ENCODE measurements around the gene TOM1. TPM values are rescaled to one million over a fixed set of nuclear protein-coding genes. Genes with fewer than 3 reads are reported as not detected.
"Not testable (repeated sequence)": the region's sequence is repeated elsewhere in the genome, so short reads cannot be mapped to it uniquely, and the experiment has no call there.

Gene TOM1
- total and polyA plus RNA-seq, 4 donors: 19.8 to 50.5 (median 44.0) TPM

- ATAC-seq (ENCODE audit: low FRiP score): no peak
- intact Hi-C loops (cut with DNase I): no loop called here
These were observed 63.9 kb downstream of the TOM1 start for GRCh38 chr22:35363566-35364086.

GRCh38 chr22:35364230-35364629, 64.5 kb downstream of the TOM1 start:
- DNase-seq; ATAC-seq (ENCODE audit: low FRiP score); H3K36me3 ChIP-seq (ENCODE audit: control insufficient read depth in 1 of 2, insufficient read depth in 2 of 2, low read length in 1 of 2); H3K4me3 ChIP-seq (ENCODE audit: low read length in 2 of 2); H3K9me3 ChIP-seq (ENCODE audit: control insufficient read depth, low read length); intact Hi-C loops (cut with DNase I); H3K4me1 ChIP-seq (ENCODE audit: control insufficient read depth in 1 of 2, insufficient read depth in 2 of 2, low read length in 2 of 2); H3K27me3 ChIP-seq (ENCODE audit: control insufficient read depth in 1 of 2, insufficient read depth in 2 of 2, low read length in 1 of 2); H3K27ac ChIP-seq (ENCODE audit: low read depth in 1 of 2, low read length in 2 of 2): not testable (repeated sequence)
- WGBS, 2 donors: 69 to 73% methylated on average over 7 of the region's 7 CpGs

More at GRCh38 chr22:35363566-35364086, 63.9 kb downstream of the TOM1 start:
- Histone ChIP-seq H3K36me3 (ENCODE audit: control insufficient read depth in 1 of 2, insufficient read depth in 2 of 2, low read length in 1 of 2) (no peaks in the 10 kb centered on the region), H3K4me3 (ENCODE audit: low read length in 2 of 2) (no peak overlapping the region), H3K27me3 (ENCODE audit: control insufficient read depth in 1 of 2, insufficient read depth in 2 of 2, low read length in 1 of 2) (peaks cover 0 to 2% of the 10 kb centered on the region in 2 donors), H3K4me1 (ENCODE audit: control insufficient read depth in 1 of 2, insufficient read depth in 2 of 2, low read length in 2 of 2) (no peaks in the 10 kb centered on the region), H3K9me3 (ENCODE audit: control insufficient read depth, low read length) (no peaks in the 10 kb centered on the region), H3K27ac (ENCODE audit: low read depth in 1 of 2, low read length in 2 of 2) (no peak overlapping the region)
- DNase-seq: no peak
- 89 to 91% methylated on average over 11 of the region's 11 CpGs for WGBS, 2 donors

GRCh38 chr22:35367331-35367886, 67.7 kb downstream of the TOM1 start:
- intact Hi-C loops (cut with DNase I): no loop called here
- WGBS, 2 donors: 87 to 92% methylated on average over 9 of the region's 9 CpGs
- no peak for DNase-seq
- no peak overlapping the region for H3K4me3 ChIP-seq (ENCODE audit: low read length in 2 of 2)
- ATAC-seq (ENCODE audit: low FRiP score): no peak
- H3K27me3 ChIP-seq (ENCODE audit: control insufficient read depth in 1 of 2, insufficient read depth in 2 of 2, low read length in 1 of 2): no peaks in the 10 kb centered on the region
- no peaks in the 10 kb centered on the region for H3K4me1 ChIP-seq (ENCODE audit: control insufficient read depth in 1 of 2, insufficient read depth in 2 of 2, low read length in 2 of 2)
- H3K9me3 ChIP-seq (ENCODE audit: control insufficient read depth, low read length): no peaks in the 10 kb centered on the region
- no peak overlapping the region for H3K27ac ChIP-seq (ENCODE audit: low read depth in 1 of 2, low read length in 2 of 2)
- H3K36me3 ChIP-seq (ENCODE audit: control insufficient read depth in 1 of 2, insufficient read depth in 2 of 2, low read length in 1 of 2): no peaks in the 10 kb centered on the region

- no peak for DNase-seq
- H3K4me1 ChIP-seq (ENCODE audit: control insufficient read depth in 1 of 2, insufficient read depth in 2 of 2, low read length in 2 of 2): no peaks in the 10 kb centered on the region
- H3K27ac ChIP-seq (ENCODE audit: low read depth in 1 of 2, low read length in 2 of 2): no peak overlapping the region
- H3K27me3 ChIP-seq (ENCODE audit: control insufficient read depth in 1 of 2, insufficient read depth in 2 of 2, low read length in 1 of 2): no peaks in the 10 kb centered on the region
- H3K4me3 ChIP-seq (ENCODE audit: low read length in 2 of 2): no peak overlapping the region
- no peaks in the 10 kb centered on the region for H3K9me3 ChIP-seq (ENCODE audit: control insufficient read depth, low read length)
- H3K36me3 ChIP-seq (ENCODE audit: control insufficient read depth in 1 of 2, insufficient read depth in 2 of 2, low read length in 1 of 2): no peaks in the 10 kb centered on the region
- no peak for ATAC-seq (ENCODE audit: low FRiP score)
- intact Hi-C loops (cut with DNase I): no loop called here
- WGBS, 2 donors: 88% methylated on average over 6 of the region's 6 CpGs
These were observed 68.7 kb downstream of the TOM1 start for GRCh38 chr22:35368386-35368785.

- Histone ChIP-seq H3K27me3 (ENCODE audit: control insufficient read depth in 1 of 2, insufficient read depth in 2 of 2, low read length in 1 of 2) (no peaks in the 10 kb centered on the region), H3K27ac (ENCODE audit: low read depth in 1 of 2, low read length in 2 of 2) (no peak overlapping the region), H3K4me1 (ENCODE audit: control insufficient read depth in 1 of 2, insufficient read depth in 2 of 2, low read length in 2 of 2) (no peaks in the 10 kb centered on the region), H3K36me3 (ENCODE audit: control insufficient read depth in 1 of 2, insufficient read depth in 2 of 2, low read length in 1 of 2) (no peaks in the 10 kb centered on the region), H3K4me3 (ENCODE audit: low read length in 2 of 2) (no peak overlapping the region), H3K9me3 (ENCODE audit: control insufficient read depth, low read length) (no peaks in the 10 kb centered on the region)
- intact Hi-C loops (cut with DNase I): no loop called here
- ATAC-seq (ENCODE audit: low FRiP score) (no peak), DNase-seq (no peak)
- WGBS, 2 donors: 42 to 62% methylated on average over 2 of the region's 2 CpGs
These were observed 70.3 kb downstream of the TOM1 start for GRCh38 chr22:35369996-35370395.

- DNase-seq: no peak
- H3K4me1 ChIP-seq (ENCODE audit: control insufficient read depth in 1 of 2, insufficient read depth in 2 of 2, low read length in 2 of 2): no peaks in the 10 kb centered on the region
- H3K27me3 ChIP-seq (ENCODE audit: control insufficient read depth in 1 of 2, insufficient read depth in 2 of 2, low read length in 1 of 2): no peaks in the 10 kb centered on the region
- 80 to 82% methylated on average over 6 of the region's 6 CpGs for WGBS, 2 donors
- no peaks in the 10 kb centered on the region for H3K36me3 ChIP-seq (ENCODE audit: control insufficient read depth in 1 of 2, insufficient read depth in 2 of 2, low read length in 1 of 2)
- intact Hi-C loops (cut with DNase I): no loop called here
- no peak overlapping the region for H3K4me3 ChIP-seq (ENCODE audit: low read length in 2 of 2)
- no peaks in the 10 kb centered on the region for H3K9me3 ChIP-seq (ENCODE audit: control insufficient read depth, low read length)
- no peak for ATAC-seq (ENCODE audit: low FRiP score)
- H3K27ac ChIP-seq (ENCODE audit: low read depth in 1 of 2, low read length in 2 of 2): no peak overlapping the region
These were observed 74.1 kb downstream of the TOM1 start for GRCh38 chr22:35373781-35374180.

DNA sequence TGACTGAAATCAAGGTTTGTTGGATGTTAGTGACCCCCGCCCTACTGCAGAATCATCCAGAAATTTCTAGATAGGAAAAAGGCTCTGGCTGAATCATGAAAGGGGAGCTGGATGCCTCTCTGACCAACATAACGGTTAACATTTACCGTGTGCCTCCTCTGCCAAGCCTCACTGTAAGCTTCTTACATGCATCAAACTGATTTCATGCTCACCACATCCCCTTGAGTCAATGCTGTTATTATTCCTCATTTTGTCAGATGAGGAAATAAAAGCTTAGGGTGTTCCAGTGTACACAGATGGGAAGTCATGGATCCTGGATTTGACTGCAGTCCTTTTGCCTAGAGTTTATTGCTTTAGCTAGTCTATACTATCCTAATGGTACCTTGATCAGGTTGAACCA, 75.3 kb downstream of the TOM1 start:
- ATAC-seq (ENCODE audit: low FRiP score) (no peak), DNase-seq (no peak)
- Histone ChIP-seq H3K9me3 (ENCODE audit: control insufficient read depth, low read length) (no peaks in the 10 kb centered on the region), H3K4me1 (ENCODE audit: control insufficient read depth in 1 of 2, insufficient read depth in 2 of 2, low read length in 2 of 2) (no peaks in the 10 kb centered on the region), H3K36me3 (ENCODE audit: control insufficient read depth in 1 of 2, insufficient read depth in 2 of 2, low read length in 1 of 2) (no peaks in the 10 kb centered on the region), H3K27me3 (ENCODE audit: control insufficient read depth in 1 of 2, insufficient read depth in 2 of 2, low read length in 1 of 2) (no peaks in the 10 kb centered on the region), H3K27ac (ENCODE audit: low read depth in 1 of 2, low read length in 2 of 2) (no peak overlapping the region), H3K4me3 (ENCODE audit: low read length in 2 of 2) (no peak overlapping the region)
- intact Hi-C loops (cut with DNase I): no loop called here
- WGBS, 2 donors: 88 to 89% methylated on average over 3 of the region's 3 CpGs

- DNase-seq (no peak), ATAC-seq (ENCODE audit: low FRiP score) (no peak)
- WGBS, 2 donors: 58 to 66% methylated on average over 8 of the region's 8 CpGs
- no peak overlapping the region for H3K4me3 ChIP-seq (ENCODE audit: low read length in 2 of 2)
- H3K9me3 ChIP-seq (ENCODE audit: control insufficient read depth, low read length): no peaks in the 10 kb centered on the region
- no peaks in the 10 kb centered on the region for H3K27me3 ChIP-seq (ENCODE audit: control insufficient read depth in 1 of 2, insufficient read depth in 2 of 2, low read length in 1 of 2)
- intact Hi-C loops (cut with DNase I): no loop called here
- no peaks in the 10 kb centered on the region for H3K4me1 ChIP-seq (ENCODE audit: control insufficient read depth in 1 of 2, insufficient read depth in 2 of 2, low read length in 2 of 2)
- no peak overlapping the region for H3K27ac ChIP-seq (ENCODE audit: low read depth in 1 of 2, low read length in 2 of 2)
- no peaks in the 10 kb centered on the region for H3K36me3 ChIP-seq (ENCODE audit: control insufficient read depth in 1 of 2, insufficient read depth in 2 of 2, low read length in 1 of 2)
These were observed 75.8 kb downstream of the TOM1 start for GRCh38 chr22:35375526-35375925.

- Histone ChIP-seq H3K27me3 (ENCODE audit: control insufficient read depth in 1 of 2, insufficient read depth in 2 of 2, low read length in 1 of 2) (no peaks in the 10 kb centered on the region), H3K9me3 (ENCODE audit: control insufficient read depth, low read length) (no peaks in the 10 kb centered on the region), H3K36me3 (ENCODE audit: control insufficient read depth in 1 of 2, insufficient read depth in 2 of 2, low read length in 1 of 2) (no peaks in the 10 kb centered on the region), H3K27ac (ENCODE audit: low read depth in 1 of 2, low read length in 2 of 2) (peak overlapping the region in 1 of 2 donors; percentile 39), H3K4me3 (ENCODE audit: low read length in 2 of 2) (no peak overlapping the region), H3K4me1 (ENCODE audit: control insufficient read depth in 1 of 2, insufficient read depth in 2 of 2, low read length in 2 of 2) (no peaks in the 10 kb centered on the region)
- DNase-seq (peak; percentile 95 to 97), ATAC-seq (ENCODE audit: low FRiP score) (peak; percentile 72)
- intact Hi-C loops (cut with DNase I): no loop called here
- 7 to 10% methylated on average over 17 of the region's 17 CpGs for WGBS, 2 donors
These were observed 77.2 kb downstream of the TOM1 start for GRCh38 chr22:35376728-35377472.
